ENCODE measurements around the gene SORCS1. TPM values are rescaled to one million over a fixed set of nuclear protein-coding genes. Genes with fewer than 3 reads are reported as not detected.

Gene SORCS1
- total RNA-seq, 1 experiment from 2014 or later: not detected

GRCh38 chr10:107098326-107098725 is 66.2 kb downstream of the SORCS1 start:
- no TSS peak for BruUV-seq (replicated peaks)
- no peaks in the 10 kb centered on the region for H3K4me1 ChIP-seq (ENCODE audit: control insufficient read depth in 1 of 2, insufficient read depth in 2 of 2, low read length in 2 of 2)
- ChIA-PET CTCF (no interaction called here), POLR2A (no interaction called here), RAD21 (ENCODE audit: low non-redundant PET in 1 of 2, low total read pairs in 2 of 2, uncharacterized antibody in 2 of 2, unreplicated experiment in 2 of 2) (no interaction called here)
- no peaks in the 10 kb centered on the region for H4K20me1 ChIP-seq (ENCODE audit: insufficient read depth)
- H3K4me3 ChIP-seq (replicated peaks in 1 of 2; ENCODE audit: low read depth in 1 of 2, low read length in 2 of 2): no peak overlapping the region
- intact Hi-C loops (cut with micrococcal nuclease): no loop called here
- ATAC-seq: no peak
- no peak for DNase-seq (ENCODE audit: low read depth, low spot score)
- TF ChIP-seq POLR2AphosphoS5 (IDR thresholded peaks at IDR 0.05; ENCODE audit: low read depth, low read length): no peak
- TF ChIP-seq ZBTB33 (IDR thresholded peaks at IDR 0.05; ENCODE audit: extremely low read depth, insufficient replicate concordance, low read length): no peak
- H3K27ac ChIP-seq (ENCODE audit: low read depth, low read length): no peak overlapping the region
- no peak overlapping the region for H3K9ac ChIP-seq (ENCODE audit: low read length)
- H3K27me3 ChIP-seq (ENCODE audit: insufficient read depth, low read length): no peaks in the 10 kb centered on the region
- no peaks in the 10 kb centered on the region for H3K36me3 ChIP-seq (ENCODE audit: control insufficient read depth in 1 of 2, insufficient read depth in 2 of 2, low read length in 2 of 2)
- peaks cover 20% of the 10 kb centered on the region in 2 experiments; a peak in 3 of 4 replicates for H3K9me3 ChIP-seq (ENCODE audit: control insufficient read depth in 1 of 2, insufficient read depth in 1 of 2, low read depth in 1 of 2, low read length in 2 of 2)
- H3K79me2 ChIP-seq (ENCODE audit: insufficient read depth, low read length): no peaks in the 10 kb centered on the region
- no peak overlapping the region for H2AFZ ChIP-seq (ENCODE audit: low read depth, low read length, poor library complexity, severe bottlenecking)
- no peaks in the 10 kb centered on the region for H3K9me2 ChIP-seq (ENCODE audit: insufficient read depth)
- no peak overlapping the region for H3K4me2 ChIP-seq (ENCODE audit: low read length)

GRCh38 chr10:107094824-107095522 is 69.5 kb downstream of the SORCS1 start:
- ChIA-PET CTCF (no interaction called here), POLR2A (no interaction called here), RAD21 (ENCODE audit: low non-redundant PET in 1 of 2, low total read pairs in 2 of 2, uncharacterized antibody in 2 of 2, unreplicated experiment in 2 of 2) (no interaction called here)
- Histone ChIP-seq H3K4me3 (replicated peaks in 1 of 2; ENCODE audit: low read depth in 1 of 2, low read length in 2 of 2) (no peak overlapping the region), H3K4me1 (ENCODE audit: control insufficient read depth in 1 of 2, insufficient read depth in 2 of 2, low read length in 2 of 2) (no peaks in the 10 kb centered on the region), H3K79me2 (ENCODE audit: insufficient read depth, low read length) (no peaks in the 10 kb centered on the region), H3K9me3 (ENCODE audit: control insufficient read depth in 1 of 2, insufficient read depth in 1 of 2, low read depth in 1 of 2, low read length in 2 of 2) (peaks cover 24 to 34% of the 10 kb centered on the region in 2 experiments; a peak in 3 of 4 replicates), H3K27ac (ENCODE audit: low read depth, low read length) (no peak overlapping the region), H3K27me3 (ENCODE audit: insufficient read depth, low read length) (no peaks in the 10 kb centered on the region), H2AFZ (ENCODE audit: low read depth, low read length, poor library complexity, severe bottlenecking) (no peak overlapping the region), H3K9me2 (ENCODE audit: insufficient read depth) (no peaks in the 10 kb centered on the region), H3K4me2 (ENCODE audit: low read length) (no peak overlapping the region), H4K20me1 (ENCODE audit: insufficient read depth) (no peaks in the 10 kb centered on the region), H3K9ac (ENCODE audit: low read length) (no peak overlapping the region), H3K36me3 (ENCODE audit: control insufficient read depth in 1 of 2, insufficient read depth in 2 of 2, low read length in 2 of 2) (no peaks in the 10 kb centered on the region)
- ATAC-seq: no peak
- no peak for DNase-seq (ENCODE audit: low read depth, low spot score)
- intact Hi-C loops (cut with micrococcal nuclease): no loop called here
- TF ChIP-seq POLR2AphosphoS5 (IDR thresholded peaks at IDR 0.05; ENCODE audit: low read depth, low read length): no peak
- BruUV-seq (replicated peaks): no TSS peak

Data from HCT116 (cell line).